ENCODE measurements around the gene VTN.

DNA sequence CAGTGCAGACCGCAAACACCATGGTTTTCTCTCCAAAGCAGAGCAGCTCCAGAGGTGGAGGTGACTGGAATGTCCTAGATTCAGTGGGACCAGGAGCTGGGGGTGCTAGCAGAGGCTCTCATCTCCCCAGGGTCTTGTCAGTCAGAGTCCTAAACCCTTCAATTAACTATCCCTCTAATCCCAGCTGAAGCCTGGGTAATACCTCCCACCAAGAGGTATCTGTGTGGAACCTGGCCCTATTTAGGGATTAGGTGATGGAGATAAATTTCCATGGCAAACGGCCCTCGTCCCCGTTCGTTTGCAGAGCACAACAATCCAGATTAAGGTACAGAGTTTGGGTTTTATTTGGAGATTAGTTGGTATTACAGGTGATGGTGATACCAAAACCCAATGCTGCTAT lies 6.9 kb downstream of the VTN start:
- TF ChIP-seq, protein P1, sequence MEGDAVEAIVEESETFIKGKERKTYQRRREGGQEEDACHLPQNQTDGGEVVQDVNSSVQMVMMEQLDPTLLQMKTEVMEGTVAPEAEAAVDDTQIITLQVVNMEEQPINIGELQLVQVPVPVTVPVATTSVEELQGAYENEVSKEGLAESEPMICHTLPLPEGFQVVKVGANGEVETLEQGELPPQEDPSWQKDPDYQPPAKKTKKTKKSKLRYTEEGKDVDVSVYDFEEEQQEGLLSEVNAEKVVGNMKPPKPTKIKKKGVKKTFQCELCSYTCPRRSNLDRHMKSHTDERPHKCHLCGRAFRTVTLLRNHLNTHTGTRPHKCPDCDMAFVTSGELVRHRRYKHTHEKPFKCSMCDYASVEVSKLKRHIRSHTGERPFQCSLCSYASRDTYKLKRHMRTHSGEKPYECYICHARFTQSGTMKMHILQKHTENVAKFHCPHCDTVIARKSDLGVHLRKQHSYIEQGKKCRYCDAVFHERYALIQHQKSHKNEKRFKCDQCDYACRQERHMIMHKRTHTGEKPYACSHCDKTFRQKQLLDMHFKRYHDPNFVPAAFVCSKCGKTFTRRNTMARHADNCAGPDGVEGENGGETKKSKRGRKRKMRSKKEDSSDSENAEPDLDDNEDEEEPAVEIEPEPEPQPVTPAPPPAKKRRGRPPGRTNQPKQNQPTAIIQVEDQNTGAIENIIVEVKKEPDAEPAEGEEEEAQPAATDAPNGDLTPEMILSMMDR (IDR thresholded peaks at IDR 0.05): no peak
- TF ChIP-seq POLR2AphosphoS5 (IDR thresholded peaks at IDR 0.05; ENCODE audit: insufficient read depth in 1 of 2, low read depth in 1 of 2): no peak

All from vagina (tissue), 2 donors.